ENCODE results near the gene AP4B1. TPM values are rescaled to one million over a fixed set of nuclear protein-coding genes. Genes with fewer than 3 reads are reported as not detected.
A peak's percentile ranks its signal among the peaks of the same experiment; 100 is the strongest.

AP4B1 gene
- total and polyA plus RNA-seq, 9 of the 15 experiments (the other 6 are each of a cell fraction or from before 2014, with no cell fraction given): 15.8 to 36.5 (median 24.6) TPM

GRCh38 chr1:113904674-113905434, at the start of gene AP4B1, which contains the start of gene DCLRE1B (continued):
- peak; percentile 77 for TF ChIP-seq GMEB1 (CRISPR knock-in tag; IDR thresholded peaks at IDR 0.05)
- peak; percentile 91; the same call in 1 of the 2 replicates for TF ChIP-seq TARDBP (IDR thresholded peaks at IDR 0.05)
- no peak for TF ChIP-seq CREB3 (tag; conservative IDR thresholded peaks at IDR 0.05; ENCODE audit: low read depth)
- no peak for TF ChIP-seq ZNF184 (CRISPR knock-in tag; IDR thresholded peaks at IDR 0.05)
- no peak for TF ChIP-seq GTF2B (IDR thresholded peaks at IDR 0.05; ENCODE audit: extremely low read depth, insufficient read length)
- no peak for TF ChIP-seq THRB (CRISPR knock-in tag; conservative IDR thresholded peaks at IDR 0.05)
- TF ChIP-seq SRSF7 (optimal IDR thresholded peaks at IDR 0.05; ENCODE audit: low read depth, low read length): no peak
- TF ChIP-seq PHF20 (IDR thresholded peaks at IDR 0.05; ENCODE audit: partially characterized antibody): peak; percentile 84
- peak; percentile 94 for TF ChIP-seq KDM2B (CRISPR knock-in tag; IDR thresholded peaks at IDR 0.05)
- TF ChIP-seq NR1H2 (CRISPR knock-in tag; IDR thresholded peaks at IDR 0.05): peak; percentile 48; the same call in 1 of the 2 replicates
- no peak for TF ChIP-seq ZBTB49 (CRISPR knock-in tag; IDR thresholded peaks at IDR 0.05; ENCODE audit: borderline replicate concordance)
- peak; percentile 97 for TF ChIP-seq RBBP5 (IDR thresholded peaks at IDR 0.05; ENCODE audit: borderline replicate concordance, insufficient read depth, low read length, poor library complexity, severe bottlenecking)
- peak; percentile 45; the same call in 1 of the 2 replicates for TF ChIP-seq KLF6 (CRISPR knock-in tag; IDR thresholded peaks at IDR 0.05; ENCODE audit: borderline replicate concordance)
- peak; percentile 77 to 87; a peak in 3 of 4 replicates for TF ChIP-seq TBL1XR1 (IDR thresholded peaks at IDR 0.05; ENCODE audit: low read length in 2 of 2)
- TF ChIP-seq YBX1 (IDR thresholded peaks at IDR 0.05): no peak
- no peak for TF ChIP-seq FOXJ3 (CRISPR knock-in tag; IDR thresholded peaks at IDR 0.05)
- TF ChIP-seq HSF4 (CRISPR knock-in tag; IDR thresholded peaks at IDR 0.05; ENCODE audit: borderline replicate concordance): no peak

All from K562 (cell line).